ENCODE measurements around the gene PKP2.
A peak's percentile ranks its signal among the peaks of the same experiment; 100 is the strongest.

PKP2 gene

GRCh38 chr12:32920506-32921085 lies 24.0 kb upstream of the PKP2 start:
- TF ChIP-seq CEBPB (IDR thresholded peaks at IDR 0.05) (no peak), EP300 (IDR thresholded peaks at IDR 0.05; ENCODE audit: borderline replicate concordance) (no peak)
- TF ChIP-seq, protein P1, sequence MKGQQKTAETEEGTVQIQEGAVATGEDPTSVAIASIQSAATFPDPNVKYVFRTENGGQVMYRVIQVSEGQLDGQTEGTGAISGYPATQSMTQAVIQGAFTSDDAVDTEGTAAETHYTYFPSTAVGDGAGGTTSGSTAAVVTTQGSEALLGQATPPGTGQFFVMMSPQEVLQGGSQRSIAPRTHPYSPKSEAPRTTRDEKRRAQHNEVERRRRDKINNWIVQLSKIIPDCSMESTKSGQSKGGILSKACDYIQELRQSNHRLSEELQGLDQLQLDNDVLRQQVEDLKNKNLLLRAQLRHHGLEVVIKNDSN (IDR thresholded peaks at IDR 0.05): no peak

DNA sequence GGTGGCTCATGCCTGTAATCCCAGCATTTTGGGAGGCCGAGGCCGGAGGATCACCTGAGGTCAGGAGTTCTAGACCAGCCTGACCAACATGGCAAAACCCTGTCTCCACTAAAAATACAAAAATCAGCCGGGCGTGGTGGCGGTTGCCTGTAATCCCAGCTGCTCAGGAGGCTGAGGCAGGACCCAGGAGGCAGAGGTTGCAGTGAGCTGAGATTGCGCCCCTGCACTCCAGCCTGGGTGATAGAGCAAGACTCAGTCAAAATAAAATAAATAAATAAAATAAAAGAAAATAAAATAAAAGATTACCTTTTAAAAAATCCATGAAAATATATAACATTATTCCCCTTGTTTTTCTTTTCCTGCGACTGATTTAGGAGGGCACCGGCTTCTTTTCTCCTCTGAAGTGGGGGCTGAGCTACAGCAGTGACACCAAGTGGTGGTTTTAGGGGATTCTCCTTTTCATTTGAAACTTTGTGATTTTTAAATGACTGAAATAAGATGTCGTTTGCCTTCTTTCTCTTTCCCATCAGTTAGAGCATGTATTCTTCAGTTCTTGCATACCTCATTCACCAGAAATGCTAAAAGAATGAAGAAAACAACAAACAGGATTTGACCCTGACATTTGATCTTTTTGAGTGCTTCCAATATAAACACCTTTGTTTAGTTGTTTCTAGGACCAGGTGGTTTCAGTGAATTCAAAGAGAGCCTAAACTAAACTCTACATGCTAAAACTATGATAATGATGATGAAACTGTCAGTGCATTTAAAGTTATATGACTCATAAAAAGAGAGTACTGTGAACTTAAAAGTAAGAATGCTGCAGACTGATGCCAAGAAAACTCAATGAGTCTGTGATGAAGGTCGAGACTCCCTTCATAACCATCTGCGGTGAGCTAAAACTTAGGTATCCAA lies 22.6 kb upstream of the PKP2 start:
- no peak for TF ChIP-seq YY1 (IDR thresholded peaks at IDR 0.05; ENCODE audit: low read depth)
- TF ChIP-seq RAD21 (IDR thresholded peaks at IDR 0.05; ENCODE audit: low read depth): peak; percentile 94

- TF ChIP-seq ZBTB7A (IDR thresholded peaks at IDR 0.05; ENCODE audit: low read depth) (no peak), FOXM1 (IDR thresholded peaks at IDR 0.05; ENCODE audit: borderline replicate concordance, low read depth) (no peak), TAF1 (IDR thresholded peaks at IDR 0.05; ENCODE audit: low read depth) (no peak), CREB1 (IDR thresholded peaks at IDR 0.05; ENCODE audit: low read depth) (no peak), EGR1 (IDR thresholded peaks at IDR 0.05) (no peak), NFIC (IDR thresholded peaks at IDR 0.05) (no peak), RAD21 (IDR thresholded peaks at IDR 0.05; ENCODE audit: low read depth) (no peak), TCF12 (IDR thresholded peaks at IDR 0.05; ENCODE audit: low read depth) (no peak), YY1 (IDR thresholded peaks at IDR 0.05; ENCODE audit: low read depth) (no peak), EP300 (IDR thresholded peaks at IDR 0.05; ENCODE audit: borderline replicate concordance) (no peak), TEAD4 (IDR thresholded peaks at IDR 0.05) (no peak), CEBPB (IDR thresholded peaks at IDR 0.05) (no peak), REST (IDR thresholded peaks at IDR 0.05; ENCODE audit: low read depth) (no peak)
- TF ChIP-seq, protein P2, sequence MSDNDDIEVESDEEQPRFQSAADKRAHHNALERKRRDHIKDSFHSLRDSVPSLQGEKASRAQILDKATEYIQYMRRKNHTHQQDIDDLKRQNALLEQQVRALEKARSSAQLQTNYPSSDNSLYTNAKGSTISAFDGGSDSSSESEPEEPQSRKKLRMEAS (IDR thresholded peaks at IDR 0.05): no peak
- TF ChIP-seq, protein P1 (IDR thresholded peaks at IDR 0.05): no peak
These were observed 20.6 kb upstream of the PKP2 start for GRCh38 chr12:32917094-32917611.

GRCh38 chr12:32907898-32908476 lies 11.4 kb upstream of the PKP2 start:
- TF ChIP-seq, protein P1 (IDR thresholded peaks at IDR 0.05): no peak
- no peak for TF ChIP-seq YY1 (IDR thresholded peaks at IDR 0.05; ENCODE audit: low read depth)
- TF ChIP-seq EGR1 (IDR thresholded peaks at IDR 0.05): no peak
- TF ChIP-seq EP300 (IDR thresholded peaks at IDR 0.05; ENCODE audit: borderline replicate concordance): no peak
- no peak for TF ChIP-seq REST (IDR thresholded peaks at IDR 0.05; ENCODE audit: low read depth)

GRCh38 chr12:32907166-32907565 lies 10.6 kb upstream of the PKP2 start:
- TF ChIP-seq TCF12 (IDR thresholded peaks at IDR 0.05; ENCODE audit: low read depth) (no peak), EGR1 (IDR thresholded peaks at IDR 0.05) (no peak), CREB1 (IDR thresholded peaks at IDR 0.05; ENCODE audit: low read depth) (no peak), CEBPB (IDR thresholded peaks at IDR 0.05) (no peak), TEAD4 (IDR thresholded peaks at IDR 0.05) (no peak), TAF1 (IDR thresholded peaks at IDR 0.05; ENCODE audit: low read depth) (no peak), NFIC (IDR thresholded peaks at IDR 0.05) (no peak), YY1 (IDR thresholded peaks at IDR 0.05; ENCODE audit: low read depth) (no peak), RAD21 (IDR thresholded peaks at IDR 0.05; ENCODE audit: low read depth) (no peak), EP300 (IDR thresholded peaks at IDR 0.05; ENCODE audit: borderline replicate concordance) (no peak), FOXM1 (IDR thresholded peaks at IDR 0.05; ENCODE audit: borderline replicate concordance, low read depth) (no peak), REST (IDR thresholded peaks at IDR 0.05; ENCODE audit: low read depth) (no peak)
- TF ChIP-seq, protein P1 (IDR thresholded peaks at IDR 0.05): no peak
- TF ChIP-seq, protein P2 (IDR thresholded peaks at IDR 0.05): no peak

Measured in Ishikawa (cell line).